HL-60 (cell line): ENCODE measurements around the gene TMC1.

Experiments
- CTCF ChIP-seq: IDR thresholded peaks from one replicate; pipeline ENCODE4 v1.5.1; 2011; ENCODE audit warnings: low read length, control low read depth, inconsistent platforms; ENCODE audit not compliant: insufficient read depth
- POLR2AphosphoS5 ChIP-seq: IDR thresholded peaks from 2 replicates; pipeline ENCODE4 v1.6.1; 2012; ENCODE audit warnings: low read depth

- no peak for TF ChIP-seq CTCF
- no peak for TF ChIP-seq POLR2AphosphoS5
These were observed 6.4 kb downstream of the TMC1 start for GRCh38 chr9:72527801-72528195.
